ENCODE measurements around the gene ZNF287.

DNA sequence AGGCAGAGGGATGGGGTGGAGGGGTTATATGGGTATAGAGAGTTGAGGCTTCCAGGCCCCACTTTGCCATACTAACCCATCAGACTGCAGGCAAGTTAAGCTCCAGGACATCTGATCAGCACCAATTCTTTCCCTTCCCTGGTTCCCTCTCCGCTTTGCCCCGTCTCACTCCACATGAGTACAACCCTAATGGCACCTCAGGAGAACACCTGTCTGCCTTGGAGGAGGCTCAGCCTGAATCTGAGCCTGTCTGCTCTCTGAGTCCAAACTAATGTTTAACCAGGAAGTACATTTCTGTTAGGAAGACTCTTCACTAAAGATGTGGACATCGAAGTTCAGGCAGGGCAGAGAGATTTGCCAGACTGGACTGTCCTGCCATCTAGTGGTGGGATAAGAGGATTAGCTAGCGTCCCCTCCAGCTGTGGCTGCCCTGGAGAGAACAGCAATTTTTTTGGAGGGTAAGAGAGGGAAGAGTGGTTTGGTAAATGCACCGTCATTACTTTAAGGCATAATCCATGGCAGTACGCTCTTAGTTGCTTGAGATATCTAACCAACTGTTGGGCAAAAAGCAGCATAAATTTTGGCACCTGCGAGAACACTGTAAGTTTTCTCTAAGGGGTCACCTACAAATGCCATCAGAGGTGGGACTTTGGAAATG lies 47.8 kb downstream of the ZNF287 start:
- TF ChIP-seq CTCF (conservative IDR thresholded peaks at IDR 0.05; ENCODE audit: low read length), result peak; percentile 97
- TF ChIP-seq EZH2phosphoT487 (IDR thresholded peaks at IDR 0.05; ENCODE audit: borderline replicate concordance, low read depth, low read length), result no peak
